Activated naive CD4-positive, alpha-beta T cell (primary cell): ENCODE data around the gene POLR1D.
A peak's percentile ranks its signal among the peaks of the same experiment; 100 is the strongest.

Experiments
- DNase-seq, 4 experiments: peaks; one replicate each; lab custom pipeline; 2025; lab: John Stamatoyannopoulos, UW

POLR1D gene

GRCh38 chr13:27621366-27622101 is at the start of gene POLR1D:
Gene POLR1D, plus strand, starts transcription at chr13:27621892. Its CDS starts 92 bp downstream, at chr13:27621984.
- DNase-seq = peak; percentile 51 to 84 (median 65)

DNA sequence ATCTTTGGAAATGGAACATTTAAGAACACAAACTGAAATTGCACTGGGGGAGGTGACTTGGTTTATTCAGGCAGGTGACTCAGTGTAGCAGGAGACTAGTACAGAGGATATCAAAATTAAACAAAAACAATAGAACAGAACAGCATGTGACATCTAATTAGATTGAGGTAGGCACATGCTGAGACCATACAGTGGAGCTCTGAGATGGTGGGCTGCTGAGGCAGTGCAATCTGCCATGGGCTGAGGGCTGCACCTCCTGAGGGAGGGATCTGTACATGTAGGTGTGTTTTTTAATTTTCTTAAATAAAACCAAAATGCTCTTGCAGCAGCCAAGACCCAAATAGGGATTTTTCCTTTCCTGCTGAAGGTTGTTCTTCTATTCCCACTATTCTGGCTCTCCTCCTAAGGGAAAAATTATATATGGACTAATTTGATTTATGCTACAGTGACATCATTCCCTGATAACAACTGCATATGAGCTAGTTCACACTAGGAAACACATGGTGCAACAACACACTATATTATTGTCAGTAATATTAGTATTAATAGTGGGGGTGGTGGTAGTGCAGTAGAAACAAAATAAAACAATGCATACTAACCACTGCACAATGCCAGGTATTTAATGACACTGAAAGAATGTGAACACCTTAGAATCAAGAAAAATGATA is 49.3 kb upstream of the POLR1D start:
- no peak for DNase-seq

GRCh38 chr13:27573265-27573664 is 48.4 kb upstream of the POLR1D start:
- DNase-seq = no peak

GRCh38 chr13:27574661-27575060 is 47.0 kb upstream of the POLR1D start:
- no peak for DNase-seq

DNA sequence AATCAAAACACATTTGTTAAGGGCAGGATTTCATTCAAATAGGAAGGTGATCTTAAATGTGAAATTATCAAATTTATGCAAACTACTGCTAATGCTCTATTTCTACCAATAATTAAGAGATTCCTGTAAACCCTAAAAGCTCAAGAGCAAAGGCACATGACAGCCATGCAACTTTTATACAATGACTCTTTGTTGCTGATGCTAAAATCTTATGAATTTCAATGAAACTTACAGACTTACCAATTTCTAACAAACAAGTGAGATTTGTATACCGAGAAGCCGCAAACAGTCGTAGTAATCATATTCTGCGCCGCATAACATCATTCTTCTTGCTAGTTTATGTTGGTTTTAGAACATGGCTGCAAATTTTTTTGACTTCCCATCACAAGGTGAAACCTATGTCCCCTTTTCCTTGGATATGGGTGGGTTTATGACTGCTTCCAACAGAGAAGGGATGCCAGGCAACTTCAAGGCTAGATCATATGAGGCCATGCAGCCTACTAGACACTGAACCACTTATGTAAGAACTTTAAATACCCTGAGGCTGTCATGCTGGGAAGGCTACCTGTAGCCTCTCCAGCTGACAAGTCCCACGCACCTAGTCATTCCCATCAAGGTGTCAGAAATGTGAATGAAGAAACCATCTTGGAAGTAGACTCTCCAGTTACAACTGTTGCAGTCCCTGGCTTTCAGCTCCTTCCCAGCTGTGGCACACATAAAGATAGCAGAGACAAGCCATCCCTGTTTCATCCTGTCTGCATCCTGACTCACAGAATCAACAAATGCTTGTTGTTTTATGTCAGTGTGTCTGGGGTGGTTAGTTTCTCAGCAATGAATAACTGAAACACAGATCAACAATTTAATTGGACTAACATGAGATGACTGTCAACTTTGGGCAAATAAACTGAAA is 43.3 kb upstream of the POLR1D start:
- DNase-seq = no peak

GRCh38 chr13:27583645-27584044 is 38.0 kb upstream of the POLR1D start:
- DNase-seq = no peak

- no peak for DNase-seq
Measured at GRCh38 chr13:27587095-27587746, 34.5 kb upstream of the POLR1D start.

GRCh38 chr13:27588405-27588804 is 33.3 kb upstream of the POLR1D start:
- no peak for DNase-seq

GRCh38 chr13:27592865-27593264 is 28.8 kb upstream of the POLR1D start:
- DNase-seq = no peak

- DNase-seq = no peak
Measured at GRCh38 chr13:27593267-27593666, 28.4 kb upstream of the POLR1D start.

DNA sequence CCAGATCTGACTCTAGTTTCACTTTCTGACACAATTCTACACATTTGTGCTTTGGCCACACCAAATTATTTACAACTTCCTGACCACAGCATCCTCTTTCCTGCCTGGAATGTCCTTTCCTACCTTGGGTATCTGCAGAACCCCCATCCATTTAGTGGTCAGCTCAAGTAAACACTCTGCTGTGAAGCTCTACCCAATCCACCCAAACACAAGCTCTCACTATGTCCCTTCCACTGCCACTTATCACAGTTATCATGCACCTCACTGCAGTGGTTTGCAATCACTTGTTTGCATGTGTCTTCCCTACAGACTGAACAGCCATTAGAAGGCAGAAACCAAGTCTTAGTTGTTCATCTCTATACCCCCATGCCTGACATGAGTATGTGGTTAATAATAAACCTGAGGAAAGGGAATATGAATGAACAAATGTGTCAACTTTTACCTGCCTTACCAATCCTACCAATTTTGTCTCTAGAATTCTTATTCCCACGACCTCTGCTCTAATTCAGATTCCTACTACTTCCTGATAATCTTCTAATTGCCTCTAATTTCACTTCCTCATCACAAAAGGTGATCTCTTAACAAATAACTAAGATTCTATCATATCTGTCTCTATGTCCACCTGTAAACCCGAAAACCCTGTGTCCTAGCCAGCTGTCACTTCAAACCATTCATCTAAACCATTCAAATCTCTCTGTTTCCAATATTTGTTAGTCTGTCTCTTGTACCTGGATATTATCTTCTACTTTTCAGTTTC is 26.5 kb upstream of the POLR1D start:
- no peak for DNase-seq

GRCh38 chr13:27599096-27599495 is 22.6 kb upstream of the POLR1D start:
- DNase-seq = no peak

GRCh38 chr13:27599845-27600553 is 21.7 kb upstream of the POLR1D start:
- DNase-seq = no peak

DNA sequence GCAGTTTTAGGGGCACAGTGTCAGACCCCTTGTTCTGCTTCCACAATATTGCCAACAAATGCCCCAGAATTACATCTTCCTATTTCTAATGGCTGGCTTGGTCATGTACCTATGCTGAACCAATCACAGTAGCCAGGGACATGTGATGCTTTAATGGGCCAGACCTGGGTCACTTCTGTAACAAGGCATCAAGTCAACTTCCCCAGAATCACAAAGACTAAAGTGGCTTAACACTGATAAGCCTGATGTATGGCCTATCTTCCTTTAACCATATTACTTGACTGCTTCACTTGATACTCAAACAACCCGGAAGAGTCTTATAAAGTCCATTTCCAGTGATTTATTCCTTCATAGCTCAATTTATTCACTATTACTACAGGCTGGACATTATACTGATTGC is 21.0 kb upstream of the POLR1D start:
- DNase-seq = no peak

DNA sequence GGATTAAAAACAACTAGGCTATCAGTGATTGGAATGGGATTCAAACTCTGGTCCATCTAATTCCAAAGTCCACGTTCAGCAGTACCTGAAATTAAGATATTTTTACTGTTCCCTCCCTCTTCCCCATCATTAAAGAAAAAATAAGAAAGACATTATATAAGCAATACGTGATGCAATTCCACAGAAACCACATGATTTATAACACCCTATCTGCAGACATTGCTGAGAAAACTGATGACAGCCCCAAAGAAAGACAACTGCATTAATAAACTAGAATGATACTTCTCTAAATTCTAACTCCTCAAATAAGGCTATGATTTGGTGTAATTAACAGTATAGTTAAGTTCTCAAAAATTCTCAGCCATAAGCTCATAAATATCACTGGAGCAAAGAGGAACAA is 20.5 kb upstream of the POLR1D start:
- DNase-seq = no peak

DNA sequence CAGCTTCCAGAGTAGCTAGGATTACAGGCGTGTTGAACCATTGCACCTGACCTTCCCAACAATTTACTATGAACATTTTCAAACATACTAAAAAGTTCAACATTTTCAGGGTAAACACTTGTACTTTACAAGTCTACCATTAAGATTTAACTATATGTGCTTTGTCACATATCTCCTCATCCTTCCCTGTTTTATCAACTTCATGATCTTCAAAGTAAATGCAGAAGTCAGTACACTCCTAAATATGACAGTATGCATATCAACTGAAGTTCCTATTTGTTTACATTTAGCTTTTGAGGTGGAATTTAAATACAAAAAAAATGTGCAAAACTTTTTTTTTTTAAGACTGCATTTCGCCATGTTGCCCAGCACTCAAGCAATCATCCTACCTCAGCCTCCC is 19.9 kb upstream of the POLR1D start:
- no peak for DNase-seq

DNA sequence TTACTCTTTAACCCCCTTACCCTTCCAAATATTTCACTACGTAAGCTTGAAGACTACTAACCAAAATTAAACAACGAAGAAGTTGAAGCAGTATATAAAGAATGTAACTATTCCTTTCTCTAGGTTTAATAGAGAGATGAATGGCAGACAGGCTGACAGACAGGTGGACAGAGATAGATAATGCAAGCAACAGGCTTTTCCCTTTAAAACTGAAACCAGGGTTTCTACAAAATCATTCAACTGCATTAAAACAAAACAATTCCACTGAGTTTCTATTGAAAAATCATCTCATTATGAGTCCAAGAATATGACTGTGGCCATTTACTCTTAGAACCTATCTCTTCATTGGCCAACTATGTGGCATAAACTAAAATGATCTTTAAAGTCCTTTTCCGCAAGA is 16.6 kb upstream of the POLR1D start:
- DNase-seq = no peak

DNA sequence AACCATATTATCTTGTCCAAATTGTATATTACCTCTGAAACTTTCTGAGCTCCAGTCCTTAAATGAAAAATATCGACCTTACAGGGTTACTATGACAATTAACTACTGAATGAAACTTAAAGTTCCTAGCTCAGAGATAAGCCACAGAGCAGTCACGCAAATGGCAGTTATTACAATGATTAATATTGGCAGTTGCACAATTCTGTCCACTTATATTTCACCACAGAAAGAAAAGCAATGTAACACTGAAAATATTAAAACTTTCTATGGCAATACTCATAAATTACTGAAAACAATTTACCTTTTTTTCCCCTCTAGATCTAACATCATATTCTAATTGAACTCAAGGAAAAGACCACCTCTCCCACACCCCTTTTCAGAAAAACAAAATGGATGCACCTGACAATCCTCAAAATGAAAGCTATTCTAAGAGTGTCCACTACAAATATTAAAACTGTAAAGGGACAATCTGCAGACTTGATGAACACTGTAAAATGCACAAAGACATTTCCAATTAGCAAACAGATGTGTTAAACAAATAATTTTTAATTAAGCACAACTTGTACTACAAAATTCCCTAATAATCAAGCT is 16.0 kb upstream of the POLR1D start:
- no peak for DNase-seq

- no peak for DNase-seq
Measured at GRCh38 chr13:27607125-27607524, 14.6 kb upstream of the POLR1D start.

DNA sequence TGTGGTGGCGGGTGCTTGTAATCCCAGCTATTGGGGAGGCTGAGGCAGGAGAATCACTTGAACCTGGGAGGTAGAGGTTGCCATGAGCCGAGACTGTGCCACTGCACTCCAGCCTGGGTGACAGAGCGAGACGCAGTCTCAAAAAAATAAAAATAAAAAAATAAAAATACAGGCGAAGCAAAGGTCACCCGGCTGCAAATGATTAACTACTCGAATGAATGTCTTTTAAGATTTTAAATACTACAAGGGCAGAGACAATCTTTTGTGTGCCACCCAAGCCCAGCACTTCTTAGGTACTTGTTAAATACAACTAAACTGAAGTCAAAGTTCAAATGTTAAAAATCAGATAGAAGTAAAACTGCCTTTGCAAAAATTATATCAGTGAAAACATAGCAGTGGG is 8.1 kb upstream of the POLR1D start:
- DNase-seq = no peak
